Stomach (tissue), 19 donors: Measurements from ENCODE around the gene RPL35A. TPM values are rescaled to one million over a fixed set of nuclear protein-coding genes. Genes with fewer than 3 reads are reported as not detected.

ENCODE experiments used
- DNase-seq, 2 donors: peaks; one replicate each; pipeline versions ENCODE4 v3.0.0 to v3.0.0-alpha.2; 2013 to 2019
- H3K27ac ChIP-seq, 5 donors: fragments of 200-600 bp in 4 of 5; sonication (generic) in 4 of 5; one replicate each; pipeline ENCODE4 v1.5.1; 2013 to 2019; ENCODE audit warnings: mild to moderate bottlenecking in 1 of 5, moderate library complexity in 1 of 5
- H3K27me3 ChIP-seq, 3 donors: fragments of 200-600 bp; sonication (generic); one replicate each; pipeline ENCODE4 v1.5.1; 2017 to 2019; ENCODE audit warnings: mixed run types in 1 of 3
- H3K36me3 ChIP-seq, 4 donors: fragments of 200-600 bp; sonication (generic); 1 replicate in 3 of 4; 2 replicates in 1 of 4; pipeline ENCODE4 v1.5.1; 2016 to 2019
- H3K4me1 ChIP-seq, 4 donors: fragments of 200-600 bp; sonication (generic); one replicate each; pipeline ENCODE4 v1.5.1; 2016 to 2019
- H3K4me3 ChIP-seq, 4 donors: fragments of 200-600 bp; sonication (generic) in 3 of 4; one replicate each; pipeline ENCODE4 v1.5.1; 2016 to 2019; ENCODE audit warnings: mild to moderate bottlenecking in 1 of 4
- H3K9me3 ChIP-seq, 4 donors: fragments of 200-600 bp; sonication (generic); one replicate each; pipeline ENCODE4 v1.5.1; 2016 to 2019
- CTCF ChIP-seq, 7 experiments: fragments of 450-650 bp in 4 of 7; fragments of 200-600 bp in 3 of 7; sonication (generic) in 3 of 7; IDR thresholded peaks; one replicate each; pipeline ENCODE4 v1.5.1; 2016 to 2019; ENCODE audit warnings: antibody characterized with exemption in 7 of 7, control low read depth in 2 of 7, mild to moderate bottlenecking in 1 of 7
- EP300 ChIP-seq: sonication (generic); formaldehyde crosslinking; IDR thresholded peaks from one replicate; pipeline ENCODE4 v1.6.1; 2017; ENCODE audit warnings: antibody characterized with exemption
- POLR2A ChIP-seq, 4 donors: fragments of 450-650 bp; IDR thresholded peaks; one replicate each; pipeline ENCODE4 v1.6.1; 2016; ENCODE audit warnings: antibody characterized with exemption in 4 of 4, control low read depth in 2 of 4, mild to moderate bottlenecking in 1 of 4, moderate library complexity in 1 of 4
- POLR2AphosphoS5 ChIP-seq, 3 donors: sonication (generic); formaldehyde crosslinking; IDR thresholded peaks; one replicate each; pipeline ENCODE4 v1.6.1; 2016; ENCODE audit warnings: antibody characterized with exemption in 3 of 3
- WGBS, 5 donors: extraction: QIAGEN DNeasy Blood & Tissue Kit in 3 of 5; methylation state at CpG; one replicate each; pipeline versions ENCODE4 v1.1.5 to v1.1.7; 2013 to 2018; 5-methylcytosine and 5-hydroxymethylcytosine counted together
- intact Hi-C: fragments of 100-400 bp; cut with DNase I; formaldehyde crosslinking; loops from one replicate; pipeline ENCODE4 v1.15.1; 2023; ENCODE audit warnings: low total_unique reads
- long read RNA-seq, 10 donors: transcript quantifications; one replicate each; lab custom pipeline, GENCODE V29; 2026
- polyA plus RNA-seq, 3 donors: library from polyadenylated mRNA; stranded (reverse); fragments of 200-250 nt; gene quantifications; one replicate each; pipeline ENCODE4 v1.2.3, GENCODE V29; 2013
- total RNA-seq, 5 donors: library from RNA; depleted of rRNA; stranded (reverse); fragments of >200 nt; gene quantifications; one replicate each; pipeline versions ENCODE4 v1.1.0 to v1.2.3, GENCODE V29; 2014 to 2016
- donor health status: healthy with polysubstance abuse.
- donor health status: Bipolar disorder and iron deficiency.
- donor health status: healthy.

The RPL35A gene
- 100 to 1,000 TPM in 4 of 5 donors, 10 to 100 TPM in 1; 30.4 to 935 (median 568) TPM for total RNA-seq
- polyA plus RNA-seq, result 1,000 to 10,000 TPM; 2,089 to 2,972 (median 2,364) TPM
- long read RNA-seq, donor 1, transcript RPL35A-207 (2 exons, 687 nt), result minor isoform, 53 of 856 reads
- long read RNA-seq, donor 1, transcript RPL35A-208 (4 exons, 677 nt), result minor isoform, 37 of 856 reads
- long read RNA-seq, donor 1, transcript RPL35A-206 (5 exons, 1,444 nt), result major isoform, 404 of 856 reads
- long read RNA-seq, donor 1, transcript RPL35A-205 (5 exons, 553 nt), result minor isoform, 16 of 856 reads
- long read RNA-seq, donor 1, partial matches to known transcripts, result 295 of 856 reads
- long read RNA-seq, donor 1, other reads (novel, unspliced or antisense), result 45 of 856 reads
- long read RNA-seq, donor 2, transcript RPL35A-207 (2 exons, 687 nt), result minor isoform, 36 of 999 reads
- long read RNA-seq, donor 2, transcript RPL35A-206 (5 exons, 1,444 nt), result major isoform, 559 of 999 reads
- long read RNA-seq, donor 2, transcript RPL35A-208 (4 exons, 677 nt), result minor isoform, 50 of 999 reads
- long read RNA-seq, donor 2, transcript RPL35A-205 (5 exons, 553 nt), result minor isoform, 18 of 999 reads
- long read RNA-seq, donor 2, partial matches to known transcripts, result 274 of 999 reads
- long read RNA-seq, donor 2, other reads (novel, unspliced or antisense), result 50 of 999 reads
- long read RNA-seq, donor 3, transcript RPL35A-208 (4 exons, 677 nt), result minor isoform, 111 of 1,995 reads
- long read RNA-seq, donor 3, transcript RPL35A-206 (5 exons, 1,444 nt), result major isoform, 639 of 1,995 reads
- long read RNA-seq, donor 3, transcript RPL35A-209 (3 exons, 579 nt), result minor isoform, 19 of 1,995 reads
- long read RNA-seq, donor 3, transcript RPL35A-207 (2 exons, 687 nt), result minor isoform, 78 of 1,995 reads
- long read RNA-seq, donor 3, partial matches to known transcripts, result 1,068 of 1,995 reads
- long read RNA-seq, donor 3, other reads (novel, unspliced or antisense), result 69 of 1,995 reads
- long read RNA-seq, donor 4, transcript RPL35A-207 (2 exons, 687 nt), result minor isoform, 14 of 210 reads
- long read RNA-seq, donor 4, transcript RPL35A-206 (5 exons, 1,444 nt), result major isoform, 94 of 210 reads
- long read RNA-seq, donor 4, transcript RPL35A-208 (4 exons, 677 nt), result minor isoform, 7 of 210 reads
- long read RNA-seq, donor 4, partial matches to known transcripts, result 80 of 210 reads
- long read RNA-seq, donor 4, other reads (novel, unspliced or antisense), result 9 of 210 reads
- long read RNA-seq, donor 5, transcript RPL35A-207 (2 exons, 687 nt), result minor isoform, 58 of 1,633 reads
- long read RNA-seq, donor 5, transcript RPL35A-209 (3 exons, 579 nt), result minor isoform, 22 of 1,633 reads
- long read RNA-seq, donor 5, transcript RPL35A-206 (5 exons, 1,444 nt), result major isoform, 810 of 1,633 reads
- long read RNA-seq, donor 5, transcript RPL35A-208 (4 exons, 677 nt), result minor isoform, 60 of 1,633 reads
- long read RNA-seq, donor 5, partial matches to known transcripts, result 590 of 1,633 reads
- long read RNA-seq, donor 5, other reads (novel, unspliced or antisense), result 74 of 1,633 reads
- long read RNA-seq, donor 6, result 0 reads
- long read RNA-seq, donor 7, transcript RPL35A-207 (2 exons, 687 nt), result minor isoform, 137 of 2,401 reads
- long read RNA-seq, donor 7, transcript RPL35A-205 (5 exons, 553 nt), result minor isoform, 13 of 2,401 reads
- long read RNA-seq, donor 7, transcript RPL35A-208 (4 exons, 677 nt), result minor isoform, 106 of 2,401 reads
- long read RNA-seq, donor 7, transcript RPL35A-206 (5 exons, 1,444 nt), result major isoform, 1,148 of 2,401 reads
- long read RNA-seq, donor 7, partial matches to known transcripts, result 864 of 2,401 reads
- long read RNA-seq, donor 7, other reads (novel, unspliced or antisense), result 114 of 2,401 reads
- long read RNA-seq, donor 8, transcript RPL35A-208 (4 exons, 677 nt), result minor isoform, 199 of 3,254 reads
- long read RNA-seq, donor 8, transcript RPL35A-206 (5 exons, 1,444 nt), result major isoform, 1,134 of 3,254 reads
- long read RNA-seq, donor 8, transcript RPL35A-207 (2 exons, 687 nt), result minor isoform, 110 of 3,254 reads
- long read RNA-seq, donor 8, transcript RPL35A-209 (3 exons, 579 nt), result minor isoform, 30 of 3,254 reads
- long read RNA-seq, donor 8, partial matches to known transcripts, result 1,627 of 3,254 reads
- long read RNA-seq, donor 8, other reads (novel, unspliced or antisense), result 124 of 3,254 reads
- long read RNA-seq, donor 9, transcript RPL35A-208 (4 exons, 677 nt), result minor isoform, 126 of 2,880 reads
- long read RNA-seq, donor 9, transcript RPL35A-209 (3 exons, 579 nt), result minor isoform, 26 of 2,880 reads
- long read RNA-seq, donor 9, transcript RPL35A-207 (2 exons, 687 nt), result minor isoform, 213 of 2,880 reads
- long read RNA-seq, donor 9, transcript RPL35A-206 (5 exons, 1,444 nt), result major isoform, 1,192 of 2,880 reads
- long read RNA-seq, donor 9, partial matches to known transcripts, result 1,195 of 2,880 reads
- long read RNA-seq, donor 9, other reads (novel, unspliced or antisense), result 101 of 2,880 reads
- long read RNA-seq, donor 10, transcript RPL35A-208 (4 exons, 677 nt), result minor isoform, 70 of 1,094 reads
- long read RNA-seq, donor 10, transcript RPL35A-207 (2 exons, 687 nt), result minor isoform, 50 of 1,094 reads
- long read RNA-seq, donor 10, transcript RPL35A-206 (5 exons, 1,444 nt), result major isoform, 442 of 1,094 reads
- long read RNA-seq, donor 10, transcript RPL35A-209 (3 exons, 579 nt), result minor isoform, 15 of 1,094 reads
- long read RNA-seq, donor 10, partial matches to known transcripts, result 471 of 1,094 reads
- long read RNA-seq, donor 10, other reads (novel, unspliced or antisense), result 35 of 1,094 reads

DNA sequence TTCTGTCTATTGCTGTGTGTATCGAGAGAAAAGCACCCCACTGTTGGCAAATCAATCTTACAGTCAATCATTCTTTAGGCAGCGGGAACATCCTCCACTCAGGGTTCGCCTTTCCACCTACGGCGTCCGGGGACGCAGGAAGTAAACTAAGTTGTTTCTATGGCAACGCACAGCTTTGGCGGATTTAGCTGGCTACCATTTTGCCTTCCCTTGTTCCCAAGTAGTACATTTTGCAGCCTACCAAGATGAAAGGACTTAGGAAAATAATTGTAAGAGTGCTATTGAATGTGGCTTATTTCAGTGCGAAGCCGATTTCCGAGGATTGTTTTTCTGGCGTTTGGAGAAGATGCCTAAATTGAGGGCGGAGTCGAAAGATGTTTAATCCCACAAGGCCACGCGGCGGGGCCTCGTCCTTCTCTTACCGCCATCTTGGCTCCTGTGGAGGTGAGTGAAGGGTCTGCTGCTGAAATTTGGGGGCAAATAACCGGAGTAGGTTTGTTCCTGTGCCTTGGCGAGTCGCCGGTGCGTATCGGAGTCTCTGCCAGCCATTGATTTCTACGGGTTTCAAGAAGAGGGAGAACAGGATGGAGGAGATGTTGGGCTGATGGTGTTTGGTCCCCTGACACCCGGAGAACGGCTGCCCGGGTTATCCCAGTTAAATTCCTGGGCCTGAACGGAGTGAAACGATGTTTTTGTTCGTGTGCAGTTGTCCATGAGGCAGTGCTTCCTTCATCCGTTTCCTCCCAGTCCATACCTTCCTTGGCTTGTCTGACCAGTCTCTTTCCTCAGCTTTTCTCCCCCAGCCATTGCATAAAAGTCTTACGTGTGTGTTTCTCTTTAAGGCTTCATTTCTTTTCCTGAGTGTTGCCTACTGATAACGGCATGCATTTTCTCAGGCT is at the start of gene RPL35A:
RPL35A (plus strand) TSS at position 413 of the 899 bp plus-strand sequence. CDS start 778 bp downstream, outside the sequence.
- WGBS, 5 donors, result 0 to 1% (median 0%) methylated on average over 36 of the region's 36 CpGs
- DNase-seq, result peak; percentile 86 to 97

DNA sequence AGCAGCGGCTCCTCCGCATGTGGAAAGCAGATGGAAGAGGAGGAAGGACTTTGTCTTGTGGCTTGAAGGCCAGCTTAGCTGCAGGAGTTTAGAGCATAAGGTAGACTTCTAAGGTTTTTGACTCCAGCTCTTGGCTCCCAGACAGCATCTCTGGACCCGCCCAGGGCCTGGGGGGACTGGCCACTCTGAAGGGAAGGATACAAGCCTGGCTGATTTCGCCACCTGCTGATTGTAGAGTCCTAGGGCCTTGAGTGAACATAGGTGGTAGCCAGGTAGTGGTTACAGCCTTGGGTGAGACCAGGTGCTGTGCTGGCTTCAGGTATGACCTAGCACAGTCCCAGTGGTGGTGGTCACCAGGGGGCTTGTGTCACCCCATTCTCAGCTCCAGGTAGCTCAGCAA is 48.4 kb upstream of the RPL35A start:
- no peaks in the 10 kb centered on the region for H3K27me3 ChIP-seq
- H3K4me1 ChIP-seq, result peaks cover 0 to 12% (median 4%) of the 10 kb centered on the region in 4 donors
- 86 to 98% (median 96%) methylated on average over 3 to 4 of the region's 4 CpGs for WGBS, 5 donors
- H3K36me3 ChIP-seq, result no peaks in the 10 kb centered on the region
- no peak overlapping the region for H3K4me3 ChIP-seq
- no peak for TF ChIP-seq CTCF (IDR thresholded peaks at IDR 0.05)
- TF ChIP-seq POLR2A (IDR thresholded peaks at IDR 0.05), result no peak
- no peak for TF ChIP-seq POLR2AphosphoS5 (IDR thresholded peaks at IDR 0.05)
- TF ChIP-seq EP300, result no peak
- no peak for DNase-seq
- H3K9me3 ChIP-seq, result no peaks in the 10 kb centered on the region
- H3K27ac ChIP-seq, result no peak overlapping the region
- intact Hi-C loops, result no loop called here

More for the DNA sequence above, at the start of gene RPL35A:
- Histone ChIP-seq H3K36me3 (peaks cover 34 to 40% (median 39%) of the 10 kb centered on the region in 4 donors), H3K4me1 (peaks cover 32 to 51% (median 44%) of the 10 kb centered on the region in 4 donors), H3K27me3 (no peaks in the 10 kb centered on the region), H3K9me3 (no peaks in the 10 kb centered on the region), H3K4me3 (peak within 1 kb of the TSS; percentile 56 to 79 (median 60)), H3K27ac (peak within 1 kb of the TSS; percentile 85 to 89 (median 86))
- TF ChIP-seq EP300 (no peak), POLR2A (IDR thresholded peaks at IDR 0.05) (peak in 2 of 4 donors; percentile 56 to 66), POLR2AphosphoS5 (IDR thresholded peaks at IDR 0.05) (peak; percentile 82 to 94 (median 87)), CTCF (IDR thresholded peaks at IDR 0.05) (peak in 1 of 7 experiments; percentile 19)
- intact Hi-C loops, result no loop called here
